Stomach (tissue), 4 donors: ENCODE results near the gene NKAIN2.
"Not testable (repeated sequence)": the region's sequence is repeated elsewhere in the genome, so short reads cannot be mapped to it uniquely, and the experiment has no call there.

Source experiments
- CTCF ChIP-seq, 7 experiments: fragments of 450-650 bp in 4 of 7; fragments of 200-600 bp in 3 of 7; sonication (generic) in 3 of 7; IDR thresholded peaks; one replicate each; pipeline ENCODE4 v1.5.1; 2016 to 2019; ENCODE audit warnings: antibody characterized with exemption in 7 of 7, control low read depth in 2 of 7, mild to moderate bottlenecking in 1 of 7
- EP300 ChIP-seq: sonication (generic); formaldehyde crosslinking; IDR thresholded peaks from one replicate; pipeline ENCODE4 v1.6.1; 2017; ENCODE audit warnings: antibody characterized with exemption

GRCh38 chr6:124464600-124464999 is 660.9 kb downstream of the NKAIN2 start:
- TF ChIP-seq CTCF (IDR thresholded peaks at IDR 0.05); EP300: not testable (repeated sequence)
